ENCODE measurements around the gene PTPRU.

- TF ChIP-seq TARDBP (IDR thresholded peaks at IDR 0.05) (no peak), SP1 (IDR thresholded peaks at IDR 0.05) (no peak), ARNT (IDR thresholded peaks at IDR 0.05) (no peak)
Observed at GRCh38 chr1:29357452-29357851, 121.1 kb downstream of the PTPRU start.

Data from HEK293T (cell line).